ENCODE measurements around the gene MAD1L1.

- TF ChIP-seq, protein P1, sequence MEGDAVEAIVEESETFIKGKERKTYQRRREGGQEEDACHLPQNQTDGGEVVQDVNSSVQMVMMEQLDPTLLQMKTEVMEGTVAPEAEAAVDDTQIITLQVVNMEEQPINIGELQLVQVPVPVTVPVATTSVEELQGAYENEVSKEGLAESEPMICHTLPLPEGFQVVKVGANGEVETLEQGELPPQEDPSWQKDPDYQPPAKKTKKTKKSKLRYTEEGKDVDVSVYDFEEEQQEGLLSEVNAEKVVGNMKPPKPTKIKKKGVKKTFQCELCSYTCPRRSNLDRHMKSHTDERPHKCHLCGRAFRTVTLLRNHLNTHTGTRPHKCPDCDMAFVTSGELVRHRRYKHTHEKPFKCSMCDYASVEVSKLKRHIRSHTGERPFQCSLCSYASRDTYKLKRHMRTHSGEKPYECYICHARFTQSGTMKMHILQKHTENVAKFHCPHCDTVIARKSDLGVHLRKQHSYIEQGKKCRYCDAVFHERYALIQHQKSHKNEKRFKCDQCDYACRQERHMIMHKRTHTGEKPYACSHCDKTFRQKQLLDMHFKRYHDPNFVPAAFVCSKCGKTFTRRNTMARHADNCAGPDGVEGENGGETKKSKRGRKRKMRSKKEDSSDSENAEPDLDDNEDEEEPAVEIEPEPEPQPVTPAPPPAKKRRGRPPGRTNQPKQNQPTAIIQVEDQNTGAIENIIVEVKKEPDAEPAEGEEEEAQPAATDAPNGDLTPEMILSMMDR (IDR thresholded peaks at IDR 0.05), result no peak
- TF ChIP-seq, protein P2, sequence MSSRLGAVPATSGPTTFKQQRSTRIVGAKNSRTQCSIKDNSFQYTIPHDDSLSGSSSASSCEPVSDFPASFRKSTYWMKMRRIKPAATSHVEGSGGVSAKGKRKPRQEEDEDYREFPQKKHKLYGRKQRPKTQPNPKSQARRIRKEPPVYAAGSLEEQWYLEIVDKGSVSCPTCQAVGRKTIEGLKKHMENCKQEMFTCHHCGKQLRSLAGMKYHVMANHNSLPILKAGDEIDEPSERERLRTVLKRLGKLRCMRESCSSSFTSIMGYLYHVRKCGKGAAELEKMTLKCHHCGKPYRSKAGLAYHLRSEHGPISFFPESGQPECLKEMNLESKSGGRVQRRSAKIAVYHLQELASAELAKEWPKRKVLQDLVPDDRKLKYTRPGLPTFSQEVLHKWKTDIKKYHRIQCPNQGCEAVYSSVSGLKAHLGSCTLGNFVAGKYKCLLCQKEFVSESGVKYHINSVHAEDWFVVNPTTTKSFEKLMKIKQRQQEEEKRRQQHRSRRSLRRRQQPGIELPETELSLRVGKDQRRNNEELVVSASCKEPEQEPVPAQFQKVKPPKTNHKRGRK (CRISPR knock-in tag; IDR thresholded peaks at IDR 0.05; ENCODE audit: borderline replicate concordance), result no peak
- TF ChIP-seq ZBTB21 (CRISPR knock-in tag; IDR thresholded peaks at IDR 0.05; ENCODE audit: borderline replicate concordance) (no peak), CREB1 (CRISPR knock-in tag; IDR thresholded peaks at IDR 0.05) (no peak), ZNF232 (CRISPR knock-in tag; IDR thresholded peaks at IDR 0.05) (no peak), E2F1 (CRISPR knock-in tag; IDR thresholded peaks at IDR 0.05) (no peak), NR3C1 (CRISPR knock-in tag; conservative IDR thresholded peaks at IDR 0.05; ENCODE audit: low read depth) (no peak), NFYB (CRISPR knock-in tag; conservative IDR thresholded peaks at IDR 0.05; ENCODE audit: low read depth) (no peak), IRF2 (CRISPR knock-in tag; IDR thresholded peaks at IDR 0.05; ENCODE audit: borderline replicate concordance, low read depth) (no peak)
- TF ChIP-seq, protein P3, sequence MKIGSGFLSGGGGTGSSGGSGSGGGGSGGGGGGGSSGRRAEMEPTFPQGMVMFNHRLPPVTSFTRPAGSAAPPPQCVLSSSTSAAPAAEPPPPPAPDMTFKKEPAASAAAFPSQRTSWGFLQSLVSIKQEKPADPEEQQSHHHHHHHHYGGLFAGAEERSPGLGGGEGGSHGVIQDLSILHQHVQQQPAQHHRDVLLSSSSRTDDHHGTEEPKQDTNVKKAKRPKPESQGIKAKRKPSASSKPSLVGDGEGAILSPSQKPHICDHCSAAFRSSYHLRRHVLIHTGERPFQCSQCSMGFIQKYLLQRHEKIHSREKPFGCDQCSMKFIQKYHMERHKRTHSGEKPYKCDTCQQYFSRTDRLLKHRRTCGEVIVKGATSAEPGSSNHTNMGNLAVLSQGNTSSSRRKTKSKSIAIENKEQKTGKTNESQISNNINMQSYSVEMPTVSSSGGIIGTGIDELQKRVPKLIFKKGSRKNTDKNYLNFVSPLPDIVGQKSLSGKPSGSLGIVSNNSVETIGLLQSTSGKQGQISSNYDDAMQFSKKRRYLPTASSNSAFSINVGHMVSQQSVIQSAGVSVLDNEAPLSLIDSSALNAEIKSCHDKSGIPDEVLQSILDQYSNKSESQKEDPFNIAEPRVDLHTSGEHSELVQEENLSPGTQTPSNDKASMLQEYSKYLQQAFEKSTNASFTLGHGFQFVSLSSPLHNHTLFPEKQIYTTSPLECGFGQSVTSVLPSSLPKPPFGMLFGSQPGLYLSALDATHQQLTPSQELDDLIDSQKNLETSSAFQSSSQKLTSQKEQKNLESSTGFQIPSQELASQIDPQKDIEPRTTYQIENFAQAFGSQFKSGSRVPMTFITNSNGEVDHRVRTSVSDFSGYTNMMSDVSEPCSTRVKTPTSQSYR (CRISPR knock-in tag; IDR thresholded peaks at IDR 0.05), result no peak
Measured at GRCh38 chr7:1859266-1860035, 373.3 kb downstream of the MAD1L1 start.
